Neuron (in vitro differentiated cells): ENCODE results near the gene UBASH3A.

Experiments used
- H2AFZ ChIP-seq: one replicate; pipeline ENCODE4 v1.6.1; 2013; ENCODE audit warnings: low read depth, mild to moderate bottlenecking, inconsistent platforms, low read length, moderate library complexity
- H3K27me3 ChIP-seq: one replicate; pipeline ENCODE4 v1.6.1; 2013; ENCODE audit warnings: low read length; ENCODE audit not compliant: insufficient read depth
- H3K36me3 ChIP-seq: one replicate; pipeline ENCODE4 v1.6.1; 2013; ENCODE audit warnings: low read length; ENCODE audit not compliant: insufficient read depth
- H3K4me1 ChIP-seq: one replicate; pipeline ENCODE4 v1.6.1; 2013; ENCODE audit warnings: low read length; ENCODE audit not compliant: insufficient read depth
- H3K4me3 ChIP-seq: 2 replicates; pipeline ENCODE4 v1.5.1; 2013; ENCODE audit warnings: mild to moderate bottlenecking, low read length, moderate library complexity
- H3K9me3 ChIP-seq: one replicate; pipeline ENCODE4 v1.6.1; 2013; ENCODE audit warnings: low read length

UBASH3A gene

GRCh38 chr21:42403611-42404231 lies at the start of gene UBASH3A:
UBASH3A (plus strand) TSS chr21:42403902; CDS start chr21:42403946, 44 bp downstream.
- H3K9me3 ChIP-seq: no peaks in the 10 kb centered on the region
- H2AFZ ChIP-seq: no peak within 1 kb of the TSS
- H3K27me3 ChIP-seq: peaks cover 2% of the 10 kb centered on the region
- no peaks in the 10 kb centered on the region for H3K4me1 ChIP-seq
- no peak within 1 kb of the TSS for H3K4me3 ChIP-seq
- no peaks in the 10 kb centered on the region for H3K36me3 ChIP-seq

DNA sequence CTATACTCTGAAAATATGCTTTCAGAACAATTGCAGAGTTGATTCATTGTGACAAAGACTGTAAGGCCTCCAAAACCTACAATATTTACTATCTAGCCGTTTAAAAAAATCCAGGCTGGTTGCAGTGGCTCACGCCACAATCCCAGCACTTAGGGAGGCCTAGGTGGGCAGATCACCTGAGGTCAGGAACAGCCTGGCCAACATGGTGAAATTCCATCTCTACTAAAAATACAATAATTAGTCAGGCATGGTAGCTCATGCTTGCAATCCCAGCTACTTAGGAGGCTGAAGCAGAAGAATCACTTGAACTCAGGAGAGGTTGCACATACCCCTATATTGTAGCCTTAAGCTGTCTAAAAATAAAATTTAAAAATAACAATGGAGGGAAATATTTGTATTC lies 47.7 kb upstream of the UBASH3A start:
- no peaks in the 10 kb centered on the region for H3K9me3 ChIP-seq
- H3K27me3 ChIP-seq: no peaks in the 10 kb centered on the region
- H3K4me1 ChIP-seq: no peaks in the 10 kb centered on the region
- H2AFZ ChIP-seq: no peak overlapping the region
- H3K36me3 ChIP-seq: no peaks in the 10 kb centered on the region
- H3K4me3 ChIP-seq: no peak overlapping the region

GRCh38 chr21:42356650-42357049 lies 47.1 kb upstream of the UBASH3A start:
- no peaks in the 10 kb centered on the region for H3K9me3 ChIP-seq
- no peak overlapping the region for H2AFZ ChIP-seq
- H3K36me3 ChIP-seq: no peaks in the 10 kb centered on the region
- no peaks in the 10 kb centered on the region for H3K4me1 ChIP-seq
- no peaks in the 10 kb centered on the region for H3K27me3 ChIP-seq
- H3K4me3 ChIP-seq: no peak overlapping the region

DNA sequence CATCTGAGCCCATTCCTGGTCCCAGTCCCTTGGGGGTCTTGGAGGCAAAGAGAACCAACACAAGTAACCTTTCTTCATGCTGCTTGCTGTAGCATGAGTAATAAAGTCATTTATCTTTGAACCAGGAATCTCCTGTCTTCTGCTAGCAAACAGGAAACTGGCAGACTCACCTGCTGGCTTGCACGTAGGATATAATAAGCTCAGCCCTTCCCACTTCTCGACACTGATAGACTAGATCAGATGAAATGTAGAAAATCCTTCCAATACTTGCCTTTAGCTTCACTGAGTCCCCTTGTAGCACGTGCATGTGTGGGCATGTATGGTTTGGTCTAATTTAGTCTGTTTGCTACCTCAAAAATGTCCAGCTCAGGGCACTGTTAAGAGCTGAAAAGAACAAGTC lies 46.4 kb upstream of the UBASH3A start:
- H3K4me3 ChIP-seq: no peak overlapping the region

DNA sequence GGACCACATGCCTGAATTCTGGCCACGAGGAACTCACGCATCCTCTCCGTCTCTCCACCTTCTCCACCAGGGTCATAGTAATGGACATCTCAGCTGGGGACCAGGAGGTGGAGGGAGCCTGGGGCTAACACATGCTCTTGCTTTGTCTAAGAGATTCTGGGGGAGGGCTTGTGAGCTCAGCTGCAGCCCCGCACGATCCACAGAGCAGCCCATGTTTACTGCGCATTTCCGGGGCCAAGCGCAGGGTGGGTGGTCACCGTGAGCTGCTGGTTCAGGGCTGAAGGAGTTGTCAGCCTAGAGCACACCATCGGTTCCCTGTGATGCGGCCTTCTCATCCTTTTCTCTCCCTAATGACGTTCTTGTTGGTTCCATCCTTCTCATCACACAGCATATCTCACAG lies 45.4 kb upstream of the UBASH3A start:
- Histone ChIP-seq H3K4me3 (no peak overlapping the region), H3K36me3 (no peaks in the 10 kb centered on the region), H3K9me3 (no peaks in the 10 kb centered on the region), H3K4me1 (no peaks in the 10 kb centered on the region), H3K27me3 (no peaks in the 10 kb centered on the region), H2AFZ (no peak overlapping the region)

More for the DNA sequence above, 46.4 kb upstream of the UBASH3A start:
- Histone ChIP-seq H3K36me3 (no peaks in the 10 kb centered on the region), H3K4me1 (no peaks in the 10 kb centered on the region), H3K9me3 (no peaks in the 10 kb centered on the region), H2AFZ (no peak overlapping the region), H3K27me3 (no peaks in the 10 kb centered on the region)

GRCh38 chr21:42358937-42359336 lies 44.8 kb upstream of the UBASH3A start:
- Histone ChIP-seq H3K9me3 (no peaks in the 10 kb centered on the region), H3K4me3 (no peak overlapping the region), H2AFZ (no peak overlapping the region), H3K36me3 (no peaks in the 10 kb centered on the region), H3K4me1 (no peaks in the 10 kb centered on the region), H3K27me3 (no peaks in the 10 kb centered on the region)

DNA sequence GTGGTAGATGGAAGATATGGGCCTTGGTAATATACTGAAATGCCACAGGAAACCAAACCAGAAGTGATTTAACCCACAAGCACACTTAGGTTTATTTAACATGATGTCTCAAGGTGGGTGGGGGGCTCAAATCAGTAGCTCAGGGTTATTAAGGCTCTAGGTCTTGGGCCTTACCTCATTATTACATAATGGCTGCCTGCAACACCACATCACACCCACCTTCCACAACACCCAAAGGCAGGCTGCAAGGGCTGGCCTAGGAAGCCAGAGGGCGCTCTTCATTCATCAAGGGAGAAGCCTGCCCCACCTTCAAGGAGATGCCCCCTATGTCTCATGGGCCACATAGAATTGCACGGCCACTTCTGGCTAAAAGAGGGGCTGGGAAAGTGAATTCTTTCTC lies 43.4 kb upstream of the UBASH3A start:
- Histone ChIP-seq H3K36me3 (no peaks in the 10 kb centered on the region), H2AFZ (no peak overlapping the region), H3K4me3 (no peak overlapping the region), H3K9me3 (no peaks in the 10 kb centered on the region), H3K4me1 (no peaks in the 10 kb centered on the region), H3K27me3 (no peaks in the 10 kb centered on the region)

DNA sequence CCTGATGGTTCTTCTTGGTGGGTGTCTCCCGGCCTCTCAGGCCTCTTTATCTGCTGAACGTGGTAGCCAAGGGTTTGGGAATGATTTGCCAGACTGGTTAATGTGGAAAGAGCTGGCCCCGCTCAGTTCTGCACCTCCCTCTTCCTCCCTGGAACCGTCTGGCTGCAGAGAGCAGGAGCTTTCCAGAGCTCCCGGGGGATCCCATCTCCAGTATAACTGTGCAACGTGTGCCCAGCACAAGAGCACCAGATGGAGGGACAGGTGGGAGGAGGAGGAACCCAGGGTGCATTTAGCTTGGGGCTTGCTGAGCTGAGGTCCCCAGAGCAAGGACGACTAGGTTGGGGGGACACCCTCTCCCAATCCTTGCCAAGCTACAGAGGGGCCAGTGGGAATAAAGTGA lies 42.4 kb upstream of the UBASH3A start:
- Histone ChIP-seq H3K4me1 (no peaks in the 10 kb centered on the region), H3K9me3 (no peaks in the 10 kb centered on the region), H3K36me3 (no peaks in the 10 kb centered on the region), H2AFZ (no peak overlapping the region), H3K4me3 (no peak overlapping the region), H3K27me3 (no peaks in the 10 kb centered on the region)

GRCh38 chr21:42362198-42362597 lies 41.5 kb upstream of the UBASH3A start:
- no peaks in the 10 kb centered on the region for H3K4me1 ChIP-seq
- no peaks in the 10 kb centered on the region for H3K36me3 ChIP-seq
- H3K27me3 ChIP-seq: no peaks in the 10 kb centered on the region
- H3K4me3 ChIP-seq: no peak overlapping the region
- H2AFZ ChIP-seq: no peak overlapping the region
- no peaks in the 10 kb centered on the region for H3K9me3 ChIP-seq

DNA sequence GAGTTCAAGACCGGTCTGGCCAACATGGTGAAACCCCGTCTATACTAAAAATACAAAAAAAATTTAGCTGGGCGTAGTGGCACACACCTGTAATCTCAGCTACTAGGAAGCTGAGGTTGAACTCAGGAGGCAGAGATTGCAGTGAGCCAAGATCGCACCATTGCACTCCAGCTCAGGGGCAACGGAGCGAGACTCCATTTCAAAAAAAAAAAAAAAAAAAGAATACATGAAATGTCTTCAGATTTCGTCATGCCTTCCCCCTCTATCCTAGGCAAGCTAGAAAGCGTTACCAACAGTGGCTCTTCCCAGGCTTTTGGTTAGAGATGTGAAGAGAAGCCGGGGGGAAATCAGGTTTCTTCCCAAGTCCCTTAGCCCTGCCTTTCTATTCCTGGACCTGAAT lies 41.0 kb upstream of the UBASH3A start:
- H3K4me1 ChIP-seq: no peaks in the 10 kb centered on the region
- H2AFZ ChIP-seq: no peak overlapping the region
- H3K27me3 ChIP-seq: no peaks in the 10 kb centered on the region
- no peaks in the 10 kb centered on the region for H3K9me3 ChIP-seq
- no peak overlapping the region for H3K4me3 ChIP-seq
- no peaks in the 10 kb centered on the region for H3K36me3 ChIP-seq

DNA sequence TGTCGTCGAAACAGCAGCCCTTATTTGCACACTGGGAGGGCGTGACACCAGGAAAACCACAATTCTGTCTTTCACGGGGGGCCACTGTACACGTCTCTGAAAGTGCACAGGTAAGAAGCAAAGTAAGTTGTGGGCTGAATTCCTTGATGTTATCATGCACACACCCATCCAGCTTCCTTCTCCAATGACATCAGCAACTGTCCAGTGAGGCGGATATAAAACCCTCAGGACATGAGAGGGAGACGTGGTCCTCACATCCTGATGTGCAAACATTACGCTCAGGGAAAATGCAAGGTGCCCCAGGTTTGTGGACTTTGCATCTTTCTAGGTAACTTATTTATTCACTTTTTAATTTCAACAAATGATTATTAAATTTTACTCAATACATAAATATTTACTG lies 40.4 kb upstream of the UBASH3A start:
- Histone ChIP-seq H2AFZ (no peak overlapping the region), H3K4me1 (no peaks in the 10 kb centered on the region), H3K9me3 (no peaks in the 10 kb centered on the region), H3K27me3 (no peaks in the 10 kb centered on the region), H3K4me3 (no peak overlapping the region), H3K36me3 (no peaks in the 10 kb centered on the region)

DNA sequence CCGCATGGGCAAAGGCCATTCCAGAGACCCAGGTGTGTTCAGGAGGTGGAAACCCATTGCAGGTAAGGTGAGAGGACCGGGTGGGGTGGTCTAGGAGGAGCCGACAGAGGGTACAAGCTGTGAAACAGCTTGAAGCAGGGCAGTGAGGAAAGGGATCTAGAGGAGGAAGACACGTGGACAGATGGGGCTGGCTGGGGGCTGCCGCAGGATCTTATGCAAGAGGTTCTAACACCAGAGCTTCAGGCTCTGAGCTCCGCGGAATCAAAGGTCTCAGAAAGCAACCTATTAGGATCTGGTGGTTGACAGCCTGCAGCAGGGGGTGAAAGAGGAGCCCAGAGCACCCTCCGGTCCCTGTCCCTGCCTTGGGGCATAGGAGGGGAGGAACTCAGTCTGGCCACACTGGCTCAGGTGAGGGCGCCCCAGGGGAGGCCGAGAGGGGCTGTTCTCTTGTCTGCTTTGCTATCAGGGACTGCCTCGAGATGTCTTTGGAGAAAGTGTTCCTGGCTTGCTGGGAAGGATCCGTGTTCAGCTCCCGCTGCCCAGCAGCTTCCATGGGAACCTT lies 39.3 kb upstream of the UBASH3A start:
- H2AFZ ChIP-seq: no peak overlapping the region
- H3K4me3 ChIP-seq: no peak overlapping the region
- H3K9me3 ChIP-seq: no peaks in the 10 kb centered on the region
- no peaks in the 10 kb centered on the region for H3K36me3 ChIP-seq
- no peaks in the 10 kb centered on the region for H3K27me3 ChIP-seq
- no peaks in the 10 kb centered on the region for H3K4me1 ChIP-seq

- no peak overlapping the region for H2AFZ ChIP-seq
- no peak overlapping the region for H3K4me3 ChIP-seq
- no peaks in the 10 kb centered on the region for H3K4me1 ChIP-seq
- H3K36me3 ChIP-seq: no peaks in the 10 kb centered on the region
- H3K9me3 ChIP-seq: no peaks in the 10 kb centered on the region
- no peaks in the 10 kb centered on the region for H3K27me3 ChIP-seq
Measured at GRCh38 chr21:42365770-42366169, 37.9 kb upstream of the UBASH3A start.
